ENCODE data around the gene HAX1. TPM values are rescaled to one million over a fixed set of nuclear protein-coding genes. Genes with fewer than 3 reads are reported as not detected.
"Not testable (repeated sequence)": the region's sequence is repeated elsewhere in the genome, so short reads cannot be mapped to it uniquely, and the experiment has no call there.

The HAX1 gene
- 46.1 and 132 TPM in 2 replicates for total RNA-seq

DNA sequence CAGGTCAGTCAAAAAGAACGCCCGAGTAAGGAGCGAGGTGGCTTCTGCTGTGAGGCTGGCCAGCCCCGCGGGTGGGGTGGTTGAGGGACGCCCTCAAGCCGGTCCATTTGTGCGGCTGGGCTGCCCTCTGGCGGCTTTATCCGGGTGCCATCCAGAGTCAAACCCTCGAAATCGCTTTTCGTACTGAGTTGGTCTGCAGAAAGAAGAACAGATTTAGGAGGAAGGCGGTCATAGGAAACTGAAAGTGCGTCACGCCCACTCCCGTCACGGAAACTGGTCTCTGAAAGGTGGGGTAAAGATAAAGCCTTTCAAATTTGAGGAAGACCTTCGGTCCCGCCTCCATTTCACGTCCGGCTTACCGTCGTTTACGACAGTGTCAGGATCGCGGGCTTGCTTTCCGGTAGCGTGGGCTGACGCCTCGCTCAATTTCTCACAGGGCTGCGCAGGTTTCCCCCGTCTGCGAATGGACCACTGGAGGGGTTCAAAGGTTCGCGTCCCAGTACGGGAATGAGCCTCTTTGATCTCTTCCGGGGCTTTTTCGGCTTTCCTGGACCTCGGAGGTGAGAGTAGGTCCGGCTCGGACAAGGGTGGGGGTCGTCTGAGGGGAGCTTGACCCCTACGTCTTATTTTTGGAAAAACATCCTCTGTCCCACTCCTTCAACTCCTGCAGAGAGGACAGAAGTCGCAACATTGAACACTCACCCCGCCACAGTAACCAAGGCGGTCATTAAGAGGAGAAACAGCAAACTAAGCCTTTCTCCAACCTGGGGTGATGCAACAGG is at the start of gene HAX1:
HAX1 (plus strand) TSS at position 413 of the 782 bp plus-strand sequence; CDS start at position 508, 95 bp downstream.
- DNase-seq (ENCODE audit: low read depth) = peak; percentile 93

DNA sequence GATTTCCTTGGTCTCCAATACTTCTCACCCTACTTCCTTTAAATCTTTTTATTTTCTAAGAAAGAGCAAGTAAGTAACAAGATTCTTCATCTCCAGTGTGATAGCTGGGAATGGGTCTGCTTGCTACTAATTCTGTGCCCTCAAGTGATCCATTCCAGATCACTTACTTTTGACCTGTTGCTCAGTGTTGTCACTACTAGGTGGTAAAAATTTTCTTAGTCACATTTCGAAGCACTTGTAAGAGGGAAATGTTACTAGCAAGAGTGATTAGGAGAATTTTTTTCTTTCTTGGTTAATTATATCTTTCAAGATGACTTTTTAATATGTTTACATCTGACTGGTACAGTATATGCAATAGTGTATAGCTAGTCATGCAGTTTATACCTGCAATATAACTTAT is 49.5 kb upstream of the HAX1 start:
- peak; percentile 37 for DNase-seq (ENCODE audit: low read depth)

DNA sequence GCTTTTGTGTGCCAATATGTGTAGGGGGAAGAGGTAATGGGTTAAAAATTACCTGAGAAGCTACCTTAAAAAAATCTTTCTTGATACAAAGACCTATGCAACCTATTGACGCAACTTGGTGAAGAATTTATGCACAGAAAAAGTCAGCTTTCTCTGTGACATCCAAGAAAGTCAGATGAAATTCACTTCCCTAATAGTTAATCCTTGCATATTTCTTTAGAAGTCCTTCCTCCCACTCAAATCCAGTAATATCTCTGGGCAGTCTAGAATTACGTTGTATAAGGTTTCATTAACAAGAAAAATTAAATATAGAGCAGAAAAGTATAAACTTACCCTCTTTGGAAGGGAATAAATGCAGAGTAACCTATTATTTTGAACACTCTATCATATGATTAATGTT is 48.8 kb upstream of the HAX1 start:
- no peak for DNase-seq (ENCODE audit: low read depth)

DNA sequence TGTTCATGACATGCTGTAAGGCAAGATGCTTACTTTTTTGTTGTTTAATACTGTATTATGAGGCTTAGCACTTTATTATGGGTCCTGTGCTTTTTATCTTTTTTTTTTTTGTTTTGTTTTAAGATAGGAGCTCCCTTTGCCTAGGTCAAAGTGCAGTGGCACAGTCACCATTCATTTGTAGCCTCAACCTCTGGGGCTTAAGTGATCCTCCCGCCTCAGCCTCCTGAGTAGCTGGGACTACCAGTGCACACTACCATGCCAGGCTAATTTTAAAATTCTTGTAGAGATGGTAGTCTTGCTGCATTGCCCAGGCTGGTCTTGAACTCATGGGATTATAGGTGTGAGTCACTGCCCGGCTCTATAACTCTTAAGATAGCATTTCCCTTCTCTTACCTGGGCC is 47.1 kb upstream of the HAX1 start:
- DNase-seq (ENCODE audit: low read depth) = no peak

- DNase-seq (ENCODE audit: low read depth) = not testable (repeated sequence)
These were observed 41.3 kb upstream of the HAX1 start for GRCh38 chr1:154231112-154231511.

GRCh38 chr1:154233127-154233526 is 39.3 kb upstream of the HAX1 start:
- DNase-seq (ENCODE audit: low read depth) = not testable (repeated sequence)

DNA sequence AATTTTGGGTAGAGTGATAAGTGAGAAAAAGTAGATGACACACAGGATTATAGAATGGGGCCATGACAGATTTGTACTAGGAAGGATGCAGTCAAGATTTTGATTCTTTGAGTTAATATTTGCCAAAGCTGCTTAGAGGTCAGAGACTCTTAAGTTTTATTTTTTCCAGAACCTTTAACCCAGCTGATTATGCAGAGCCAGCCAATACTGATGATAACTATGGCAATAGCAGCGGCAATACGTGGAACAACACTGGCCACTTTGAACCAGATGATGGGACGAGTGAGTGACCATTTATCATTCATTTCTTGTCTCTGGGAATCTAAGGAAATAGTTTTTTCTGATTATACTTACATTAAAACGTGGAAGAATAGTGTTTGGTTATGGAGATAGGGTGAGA is 35.6 kb upstream of the HAX1 start:
- no peak for DNase-seq (ENCODE audit: low read depth)

GRCh38 chr1:154237435-154237834 is 35.0 kb upstream of the HAX1 start:
- no peak for DNase-seq (ENCODE audit: low read depth)

- DNase-seq (ENCODE audit: low read depth) = no peak
These were observed 34.4 kb upstream of the HAX1 start for GRCh38 chr1:154237880-154238506.

- no peak for DNase-seq (ENCODE audit: low read depth)
These were observed 32.9 kb upstream of the HAX1 start for GRCh38 chr1:154239491-154239890.

DNA sequence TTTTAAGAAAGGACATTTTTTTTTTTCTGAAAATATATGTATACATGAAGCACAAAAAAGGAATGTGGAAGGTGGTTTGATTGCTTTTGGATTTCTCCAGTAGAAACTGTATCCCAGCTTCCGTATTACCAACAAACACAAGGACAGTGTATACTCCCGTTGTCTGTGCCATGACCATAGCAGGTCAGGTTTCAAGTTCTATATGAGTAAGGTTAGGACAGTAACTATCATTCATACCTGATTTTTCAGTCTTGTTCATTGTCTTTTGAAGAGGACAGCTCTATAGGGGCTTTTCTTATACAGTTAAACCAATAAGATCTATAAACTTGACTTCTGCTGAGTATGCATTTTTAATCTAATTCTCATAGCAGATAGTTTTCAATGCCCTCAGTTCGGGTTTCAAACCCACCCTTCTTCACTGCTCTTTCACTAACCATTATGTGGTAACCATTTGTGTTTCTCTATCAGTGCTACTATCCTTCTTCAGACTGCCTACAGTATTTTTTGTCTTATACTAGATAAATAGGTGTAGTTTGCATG is 32.1 kb upstream of the HAX1 start:
- no peak for DNase-seq (ENCODE audit: low read depth)

DNA sequence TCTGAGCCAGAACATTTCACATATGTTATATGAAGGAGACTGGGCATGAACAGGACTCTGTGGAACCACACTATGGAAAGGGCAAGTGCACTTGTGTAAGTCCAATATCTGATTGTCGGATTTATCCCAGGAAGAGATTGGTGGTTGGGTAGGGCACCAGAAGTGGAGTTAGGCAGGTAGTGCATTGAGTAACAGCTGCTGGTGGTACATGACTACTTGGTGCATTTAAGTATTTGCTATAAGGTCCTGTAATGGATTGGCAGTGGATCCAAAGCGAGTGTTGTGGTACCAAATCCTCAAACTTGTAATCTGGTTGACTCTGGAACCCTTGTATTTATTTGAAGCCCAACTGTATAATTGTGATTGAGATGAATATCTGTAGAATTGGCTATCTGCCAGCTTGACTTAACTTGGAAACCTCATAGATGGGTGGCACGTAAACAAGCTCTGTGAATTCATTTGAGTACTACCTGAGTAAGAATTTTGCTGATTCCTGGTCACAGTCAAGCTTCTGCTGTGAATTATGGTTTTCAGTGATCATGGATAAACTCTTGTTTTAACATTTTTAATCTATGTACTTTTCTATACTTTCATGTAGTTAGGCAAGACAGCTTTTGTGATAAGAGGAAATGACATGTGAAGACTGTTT is 30.6 kb upstream of the HAX1 start:
- no peak for DNase-seq (ENCODE audit: low read depth)

DNA sequence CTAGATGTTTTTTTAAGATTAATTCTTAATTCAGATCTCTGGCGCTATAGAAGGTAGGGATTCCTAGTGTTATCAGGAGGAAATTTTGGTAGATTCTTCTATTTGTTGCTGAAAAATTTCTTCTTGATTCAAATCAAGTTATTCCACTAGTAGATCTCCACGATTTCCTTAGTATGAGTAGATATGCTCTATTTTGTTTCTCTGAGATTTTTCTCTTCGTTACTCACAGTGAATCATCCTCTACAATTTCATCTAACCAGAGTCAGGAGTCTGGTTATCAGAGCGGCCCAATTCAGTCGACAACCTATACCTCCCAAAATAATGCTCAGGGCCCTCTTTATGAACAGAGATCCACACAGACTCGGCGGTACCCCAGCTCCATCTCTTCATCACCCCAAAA is 18.8 kb upstream of the HAX1 start:
- DNase-seq (ENCODE audit: low read depth) = no peak

DNA sequence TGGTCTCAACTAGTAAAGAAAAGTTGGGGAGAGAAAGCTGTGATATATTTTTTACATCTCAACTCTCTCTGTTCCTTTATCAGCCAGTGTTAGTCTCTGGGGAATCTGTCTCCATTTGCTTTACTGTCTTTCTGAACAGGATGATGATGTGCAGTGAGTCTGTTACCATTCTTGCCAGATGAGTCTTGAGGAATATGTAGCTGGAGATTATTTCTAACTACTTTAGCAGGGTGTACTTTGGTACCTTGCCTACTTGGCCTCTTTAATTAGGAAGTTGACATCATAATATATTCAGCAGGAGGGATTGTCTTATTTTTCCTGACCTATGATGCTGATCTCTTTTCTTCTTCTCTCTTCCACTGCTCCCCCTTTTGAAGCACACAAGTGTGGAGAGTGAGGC is 15.7 kb upstream of the HAX1 start:
- no peak for DNase-seq (ENCODE audit: low read depth)

DNA sequence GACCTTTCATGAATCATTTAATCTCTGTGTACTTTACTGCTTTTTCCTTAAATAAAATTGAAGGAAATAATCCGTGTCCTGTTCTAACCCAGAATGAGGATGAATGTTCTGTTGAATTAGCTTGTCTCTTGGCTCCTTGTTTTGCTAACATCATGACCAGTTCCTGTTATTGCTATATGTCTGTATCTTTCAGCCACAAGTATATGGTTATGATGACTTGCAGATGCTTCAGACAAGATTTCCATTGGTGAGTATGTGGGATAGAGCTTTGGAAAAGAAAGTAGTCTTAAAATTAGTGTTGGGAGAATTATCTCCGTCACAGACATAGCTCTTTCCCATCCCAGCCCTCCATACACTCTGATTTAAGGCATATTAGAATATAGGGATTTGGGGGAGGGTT is 13.6 kb upstream of the HAX1 start:
- DNase-seq (ENCODE audit: low read depth) = no peak

- no peak for DNase-seq (ENCODE audit: low read depth)
These were observed 12.3 kb upstream of the HAX1 start for GRCh38 chr1:154260127-154260526.

DNA sequence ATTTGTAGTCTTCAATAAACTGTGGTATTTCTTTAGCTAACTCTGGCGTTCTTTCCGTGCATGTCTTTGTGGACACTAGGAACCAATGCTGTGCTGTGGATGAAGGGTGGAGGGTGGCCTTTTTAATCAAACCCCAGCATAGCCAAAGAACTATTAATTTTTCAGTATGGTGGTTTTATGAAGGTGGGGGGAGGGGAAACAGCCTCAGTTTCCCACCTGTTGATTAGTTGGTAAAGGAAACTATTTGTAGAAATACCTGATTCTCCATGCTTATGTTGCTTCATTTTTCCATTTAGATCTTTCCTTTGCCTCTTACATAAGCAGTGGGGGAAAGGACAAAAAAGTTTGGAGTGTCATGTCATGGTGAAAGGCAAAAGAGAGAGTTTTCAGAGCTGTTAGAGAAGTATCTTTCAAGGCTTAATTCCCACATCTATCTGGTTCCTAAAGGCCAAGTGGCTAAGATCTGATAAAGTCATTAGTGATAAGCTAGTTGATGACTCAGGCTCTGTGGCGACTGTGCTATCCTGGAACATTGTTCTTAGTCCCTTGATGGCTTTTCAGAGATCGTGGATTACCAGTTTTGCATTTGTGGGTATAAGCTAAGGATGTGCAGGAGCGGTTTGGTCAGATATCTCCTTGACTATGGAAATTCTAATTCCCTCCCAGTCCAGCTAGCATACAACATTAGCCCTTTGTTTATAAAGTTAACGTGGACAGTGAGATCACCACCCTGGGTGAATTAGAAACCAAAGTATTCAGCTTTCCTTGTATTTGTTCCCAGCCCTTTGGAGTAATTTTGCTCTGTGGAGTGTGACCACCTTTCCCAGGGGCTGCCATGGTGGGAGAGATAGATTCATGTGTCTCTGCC is 8.7 kb upstream of the HAX1 start:
- DNase-seq (ENCODE audit: low read depth) = no peak

DNA sequence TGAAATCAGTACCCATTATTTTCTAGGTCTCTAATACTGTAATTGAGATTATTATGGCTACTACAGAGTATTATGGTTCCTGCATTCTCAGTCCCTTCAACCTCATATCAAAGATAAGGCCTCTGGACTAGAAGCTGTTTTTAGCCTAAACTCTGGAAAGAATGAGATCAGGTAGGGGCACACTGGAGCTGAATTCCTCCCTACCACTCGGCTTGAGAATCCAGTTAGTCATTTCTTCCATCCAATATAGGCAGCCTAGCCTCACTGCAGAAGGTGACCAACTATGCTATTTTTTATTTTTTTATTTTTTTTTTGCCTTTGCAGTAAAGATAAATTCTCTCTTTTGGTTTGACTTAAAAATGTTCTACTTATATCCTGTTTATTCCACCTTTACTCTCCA is 8.0 kb upstream of the HAX1 start:
- DNase-seq (ENCODE audit: low read depth) = no peak

DNA sequence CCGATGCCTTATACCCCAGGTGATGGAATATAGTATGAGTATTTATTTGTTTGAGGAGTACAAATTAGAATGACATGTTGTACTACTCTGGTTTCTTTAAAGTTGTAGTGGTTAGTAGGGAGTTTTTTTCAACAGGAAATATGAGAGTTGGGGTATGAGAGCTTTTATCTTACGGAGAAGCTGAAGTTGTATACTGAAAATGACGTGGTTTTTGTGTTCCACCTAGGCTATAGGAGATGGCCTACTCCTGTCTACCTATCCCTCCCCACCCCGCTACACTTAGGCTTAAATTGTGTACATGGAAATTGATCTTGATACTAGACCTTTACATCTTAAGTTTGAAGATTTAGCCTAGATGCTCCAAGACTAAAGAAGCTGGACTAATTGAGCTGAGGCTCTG is 6.8 kb upstream of the HAX1 start:
- no peak for DNase-seq (ENCODE audit: low read depth)

DNA sequence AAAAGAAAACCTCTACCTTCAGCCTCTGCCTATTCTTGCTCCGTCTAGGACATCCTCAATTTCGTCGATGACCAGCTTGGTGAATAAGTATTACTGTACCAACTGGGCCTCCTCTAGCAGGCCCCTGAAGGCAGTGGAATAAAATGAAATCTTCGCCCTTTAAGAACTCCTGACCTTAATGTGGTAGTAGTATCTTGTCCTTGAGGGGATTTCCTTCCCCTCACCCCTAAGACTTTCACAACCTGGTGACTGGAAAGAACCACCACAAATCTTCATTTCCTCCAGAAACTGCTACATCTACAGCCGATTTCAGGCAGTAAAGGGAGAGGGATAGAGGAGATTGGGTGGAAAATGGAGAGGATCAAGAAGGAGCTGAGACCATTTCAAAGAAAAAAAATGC is 1.6 kb upstream of the HAX1 start:
- no peak for DNase-seq (ENCODE audit: low read depth)

DNA sequence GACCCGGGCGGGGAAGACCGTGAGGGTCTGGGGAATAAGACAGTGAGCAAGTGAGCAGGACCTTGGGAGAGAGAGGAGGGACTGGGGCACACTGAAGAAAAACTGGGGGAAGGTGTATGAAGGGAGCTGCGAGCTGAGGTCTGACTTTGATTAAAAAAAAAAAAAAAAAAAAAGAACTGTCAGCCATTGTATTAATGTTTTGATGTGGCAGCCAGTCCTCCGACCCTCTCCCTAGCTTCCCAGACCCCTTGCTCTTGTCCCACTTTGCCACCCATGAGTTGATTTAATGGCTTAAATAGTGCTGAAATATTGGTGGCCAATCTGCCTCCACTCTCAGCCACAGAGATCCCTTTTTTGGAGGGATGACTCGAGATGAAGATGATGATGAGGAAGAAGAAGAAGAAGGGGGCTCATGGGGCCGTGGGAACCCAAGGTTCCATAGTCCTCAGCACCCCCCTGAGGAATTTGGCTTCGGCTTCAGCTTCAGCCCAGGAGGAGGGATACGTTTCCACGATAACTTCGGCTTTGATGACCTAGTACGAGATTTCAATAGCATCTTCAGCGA is 652 bp downstream of the HAX1 start:
- no peak for DNase-seq (ENCODE audit: low read depth)

- no peak for DNase-seq (ENCODE audit: low read depth)
These were observed 4.4 kb downstream of the HAX1 start for GRCh38 chr1:154276797-154277196.
